ENCODE results near the gene CCL18.

GRCh38 chr17:36069136-36069535 is 5.1 kb downstream of the CCL18 start:
- TF ChIP-seq EZH2 (IDR thresholded peaks at IDR 0.05; ENCODE audit: insufficient read depth, low read length) (no peak), CTCF (IDR thresholded peaks at IDR 0.05; ENCODE audit: insufficient read depth, low read depth, low read length) (no peak)
